ENCODE results near the gene STRIP1. TPM values are rescaled to one million over a fixed set of nuclear protein-coding genes. Genes with fewer than 3 reads are reported as not detected.

Gene STRIP1
- total and polyA plus RNA-seq, 10 of the 15 experiments (the other 5 are each of a cell fraction or from before 2014, with no cell fraction given) = 6.3 to 26.6 (median 18.0) TPM

DNA sequence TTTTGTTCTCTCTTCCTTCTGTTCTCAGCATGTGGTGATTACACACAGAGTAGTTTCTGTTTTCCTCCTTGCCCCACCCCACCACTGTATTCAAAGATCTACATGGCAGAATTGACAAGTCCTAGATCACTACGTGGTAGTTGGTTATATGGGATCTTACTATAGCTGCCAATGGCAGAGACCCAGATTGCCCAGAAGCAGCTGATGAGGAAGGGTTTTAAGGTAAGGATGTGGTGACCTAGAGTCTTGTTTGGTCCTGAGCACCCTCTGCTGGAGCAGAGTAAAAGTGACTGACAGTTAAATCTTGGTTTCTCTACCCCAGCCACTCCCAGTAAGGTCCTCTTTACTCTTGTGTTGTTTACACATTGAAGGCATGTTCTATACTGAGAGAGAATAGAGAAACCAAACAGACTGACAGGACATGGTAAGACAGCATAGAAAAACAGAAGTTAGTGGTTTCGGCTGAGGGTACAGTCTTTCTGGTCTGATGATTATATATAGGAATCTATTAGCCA lies 22.8 kb upstream of the STRIP1 start (continued):
- TF ChIP-seq ESRRA (IDR thresholded peaks at IDR 0.05; ENCODE audit: low read length) (no peak), SREBF1 (IDR thresholded peaks at IDR 0.05; ENCODE audit: low read length) (no peak), TCF7 (IDR thresholded peaks at IDR 0.05; ENCODE audit: borderline replicate concordance) (no peak), MXI1 (IDR thresholded peaks at IDR 0.05; ENCODE audit: low read depth, low read length) (peak; percentile 62; the same call in 1 of the 2 replicates), SUPT20H (IDR thresholded peaks at IDR 0.05; ENCODE audit: borderline replicate concordance, control insufficient read depth, low read depth, low read length) (no peak), POLR2AphosphoS5 (IDR thresholded peaks at IDR 0.05; ENCODE audit: low read length) (no peak), SPI1 (IDR thresholded peaks at IDR 0.05; ENCODE audit: borderline replicate concordance, insufficient read depth, low read depth, low read length) (0 out of 2 replicates have a peak, but pooled peaks have one; percentile 6), HDGF (IDR thresholded peaks at IDR 0.05) (peak; percentile 64; the same call in 1 of the 2 replicates), RAD21 (IDR thresholded peaks at IDR 0.05; ENCODE audit: insufficient read depth, low read depth, low read length) (peak; percentile 75)
- TF ChIP-seq, protein P1, sequence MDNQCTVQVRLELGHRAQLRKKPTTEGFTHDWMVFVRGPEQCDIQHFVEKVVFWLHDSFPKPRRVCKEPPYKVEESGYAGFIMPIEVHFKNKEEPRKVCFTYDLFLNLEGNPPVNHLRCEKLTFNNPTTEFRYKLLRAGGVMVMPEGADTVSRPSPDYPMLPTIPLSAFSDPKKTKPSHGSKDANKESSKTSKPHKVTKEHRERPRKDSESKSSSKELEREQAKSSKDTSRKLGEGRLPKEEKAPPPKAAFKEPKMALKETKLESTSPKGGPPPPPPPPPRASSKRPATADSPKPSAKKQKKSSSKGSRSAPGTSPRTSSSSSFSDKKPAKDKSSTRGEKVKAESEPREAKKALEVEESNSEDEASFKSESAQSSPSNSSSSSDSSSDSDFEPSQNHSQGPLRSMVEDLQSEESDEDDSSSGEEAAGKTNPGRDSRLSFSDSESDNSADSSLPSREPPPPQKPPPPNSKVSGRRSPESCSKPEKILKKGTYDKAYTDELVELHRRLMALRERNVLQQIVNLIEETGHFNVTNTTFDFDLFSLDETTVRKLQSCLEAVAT (IDR thresholded peaks at IDR 0.05) = no peak
- TF ChIP-seq, protein P2, sequence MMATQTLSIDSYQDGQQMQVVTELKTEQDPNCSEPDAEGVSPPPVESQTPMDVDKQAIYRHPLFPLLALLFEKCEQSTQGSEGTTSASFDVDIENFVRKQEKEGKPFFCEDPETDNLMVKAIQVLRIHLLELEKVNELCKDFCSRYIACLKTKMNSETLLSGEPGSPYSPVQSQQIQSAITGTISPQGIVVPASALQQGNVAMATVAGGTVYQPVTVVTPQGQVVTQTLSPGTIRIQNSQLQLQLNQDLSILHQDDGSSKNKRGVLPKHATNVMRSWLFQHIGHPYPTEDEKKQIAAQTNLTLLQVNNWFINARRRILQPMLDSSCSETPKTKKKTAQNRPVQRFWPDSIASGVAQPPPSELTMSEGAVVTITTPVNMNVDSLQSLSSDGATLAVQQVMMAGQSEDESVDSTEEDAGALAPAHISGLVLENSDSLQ (IDR thresholded peaks at IDR 0.05) = peak; percentile 95
- TF ChIP-seq, protein P3, sequence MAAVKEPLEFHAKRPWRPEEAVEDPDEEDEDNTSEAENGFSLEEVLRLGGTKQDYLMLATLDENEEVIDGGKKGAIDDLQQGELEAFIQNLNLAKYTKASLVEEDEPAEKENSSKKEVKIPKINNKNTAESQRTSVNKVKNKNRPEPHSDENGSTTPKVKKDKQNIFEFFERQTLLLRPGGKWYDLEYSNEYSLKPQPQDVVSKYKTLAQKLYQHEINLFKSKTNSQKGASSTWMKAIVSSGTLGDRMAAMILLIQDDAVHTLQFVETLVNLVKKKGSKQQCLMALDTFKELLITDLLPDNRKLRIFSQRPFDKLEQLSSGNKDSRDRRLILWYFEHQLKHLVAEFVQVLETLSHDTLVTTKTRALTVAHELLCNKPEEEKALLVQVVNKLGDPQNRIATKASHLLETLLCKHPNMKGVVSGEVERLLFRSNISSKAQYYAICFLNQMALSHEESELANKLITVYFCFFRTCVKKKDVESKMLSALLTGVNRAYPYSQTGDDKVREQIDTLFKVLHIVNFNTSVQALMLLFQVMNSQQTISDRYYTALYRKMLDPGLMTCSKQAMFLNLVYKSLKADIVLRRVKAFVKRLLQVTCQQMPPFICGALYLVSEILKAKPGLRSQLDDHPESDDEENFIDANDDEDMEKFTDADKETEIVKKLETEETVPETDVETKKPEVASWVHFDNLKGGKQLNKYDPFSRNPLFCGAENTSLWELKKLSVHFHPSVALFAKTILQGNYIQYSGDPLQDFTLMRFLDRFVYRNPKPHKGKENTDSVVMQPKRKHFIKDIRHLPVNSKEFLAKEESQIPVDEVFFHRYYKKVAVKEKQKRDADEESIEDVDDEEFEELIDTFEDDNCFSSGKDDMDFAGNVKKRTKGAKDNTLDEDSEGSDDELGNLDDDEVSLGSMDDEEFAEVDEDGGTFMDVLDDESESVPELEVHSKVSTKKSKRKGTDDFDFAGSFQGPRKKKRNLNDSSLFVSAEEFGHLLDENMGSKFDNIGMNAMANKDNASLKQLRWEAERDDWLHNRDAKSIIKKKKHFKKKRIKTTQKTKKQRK (IDR thresholded peaks at IDR 0.05; ENCODE audit: low read depth, low read length) = no peak
